Measurements from ENCODE around the gene DNAH12.
A peak's percentile ranks its signal among the peaks of the same experiment; 100 is the strongest.

The DNAH12 gene

DNA sequence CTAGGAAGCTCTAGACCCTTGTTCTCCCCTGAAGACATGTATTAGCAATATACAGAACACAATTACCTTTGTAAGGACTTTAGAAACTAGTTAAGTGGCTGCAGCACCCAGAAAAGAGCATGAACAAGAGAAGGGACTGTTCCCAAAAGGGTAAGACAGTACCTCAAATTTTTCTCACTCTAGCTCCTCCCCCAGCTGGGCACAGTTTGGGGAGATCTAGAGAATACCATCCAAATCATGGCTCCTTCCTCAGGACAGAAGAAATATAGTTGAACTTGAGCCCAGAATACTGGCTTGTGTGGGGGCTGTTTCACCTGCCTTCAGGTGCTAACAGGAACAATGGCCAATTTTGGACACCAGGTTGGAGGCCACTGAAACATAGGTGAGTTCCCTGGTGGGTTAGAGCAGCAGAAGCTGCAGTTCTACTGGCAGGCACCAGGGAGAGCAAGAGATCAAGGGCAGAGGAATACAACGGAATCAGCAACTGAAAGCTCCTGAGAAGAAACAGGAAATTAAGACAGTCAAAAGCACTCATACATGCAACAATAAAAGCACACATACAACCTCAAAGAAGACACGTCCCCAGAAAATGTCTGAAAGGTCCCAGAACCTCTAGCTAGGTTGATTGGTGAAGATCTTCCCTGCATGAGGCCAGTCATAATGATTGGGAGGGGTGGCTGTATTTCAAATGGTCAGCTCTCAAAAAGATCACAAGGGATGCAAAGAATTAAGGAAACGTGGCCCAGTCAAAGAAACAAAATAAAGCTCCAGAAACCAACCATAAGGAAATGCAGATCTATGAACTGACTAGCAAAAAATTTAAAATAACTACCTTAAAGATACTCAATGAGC is 146.7 kb downstream of the DNAH12 start:
- H3K27me3 ChIP-seq (ENCODE audit: insufficient read depth, low read depth), result no peaks in the 10 kb centered on the region
- H3K9ac ChIP-seq, result no peak overlapping the region
- no peaks in the 10 kb centered on the region for H4K20me1 ChIP-seq (ENCODE audit: insufficient read depth)
- TF ChIP-seq, protein P1, sequence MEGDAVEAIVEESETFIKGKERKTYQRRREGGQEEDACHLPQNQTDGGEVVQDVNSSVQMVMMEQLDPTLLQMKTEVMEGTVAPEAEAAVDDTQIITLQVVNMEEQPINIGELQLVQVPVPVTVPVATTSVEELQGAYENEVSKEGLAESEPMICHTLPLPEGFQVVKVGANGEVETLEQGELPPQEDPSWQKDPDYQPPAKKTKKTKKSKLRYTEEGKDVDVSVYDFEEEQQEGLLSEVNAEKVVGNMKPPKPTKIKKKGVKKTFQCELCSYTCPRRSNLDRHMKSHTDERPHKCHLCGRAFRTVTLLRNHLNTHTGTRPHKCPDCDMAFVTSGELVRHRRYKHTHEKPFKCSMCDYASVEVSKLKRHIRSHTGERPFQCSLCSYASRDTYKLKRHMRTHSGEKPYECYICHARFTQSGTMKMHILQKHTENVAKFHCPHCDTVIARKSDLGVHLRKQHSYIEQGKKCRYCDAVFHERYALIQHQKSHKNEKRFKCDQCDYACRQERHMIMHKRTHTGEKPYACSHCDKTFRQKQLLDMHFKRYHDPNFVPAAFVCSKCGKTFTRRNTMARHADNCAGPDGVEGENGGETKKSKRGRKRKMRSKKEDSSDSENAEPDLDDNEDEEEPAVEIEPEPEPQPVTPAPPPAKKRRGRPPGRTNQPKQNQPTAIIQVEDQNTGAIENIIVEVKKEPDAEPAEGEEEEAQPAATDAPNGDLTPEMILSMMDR (conservative IDR thresholded peaks at IDR 0.05; ENCODE audit: low read depth, low read length), result peak; percentile 65
- no peak overlapping the region for H3K4me3 ChIP-seq (IDR thresholded peaks at IDR 0.05; ENCODE audit: insufficient read depth, low read depth, low read length)
- H2AFZ ChIP-seq (ENCODE audit: low read depth), result peak overlapping the region; percentile 48
- H3K36me3 ChIP-seq (ENCODE audit: insufficient read depth), result no peaks in the 10 kb centered on the region
- no peaks in the 10 kb centered on the region for H3K79me2 ChIP-seq (ENCODE audit: insufficient read depth, low read depth)
- H3K27ac ChIP-seq, result no peak overlapping the region
- no peak overlapping the region for H3K4me2 ChIP-seq
- no peaks in the 10 kb centered on the region for H3K4me1 ChIP-seq (ENCODE audit: low read depth, poor library complexity, severe bottlenecking)

DNA sequence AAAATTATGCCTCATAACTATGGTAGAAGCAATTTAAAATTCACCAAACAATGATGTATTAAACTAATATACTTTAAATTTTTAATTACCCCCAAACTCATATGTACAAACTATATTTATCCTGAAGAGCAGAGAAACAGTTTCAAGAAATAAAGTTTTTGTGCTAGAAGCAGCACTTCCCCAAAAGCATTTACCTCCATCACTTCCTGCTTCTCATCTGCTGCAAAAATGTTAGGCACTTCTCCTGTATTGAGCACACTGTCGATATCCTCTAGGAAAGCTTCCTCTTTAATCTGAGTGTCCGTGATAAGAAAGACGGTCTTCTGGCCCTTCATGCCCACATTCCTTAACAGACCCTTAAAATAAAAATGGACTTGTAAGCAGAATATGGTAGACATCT is 150.2 kb downstream of the DNAH12 start:
- H3K27me3 ChIP-seq (ENCODE audit: insufficient read depth, low read depth), result no peaks in the 10 kb centered on the region
- TF ChIP-seq, protein P1 (conservative IDR thresholded peaks at IDR 0.05; ENCODE audit: low read depth, low read length), result no peak
- no peak overlapping the region for H3K9ac ChIP-seq
- H4K20me1 ChIP-seq (ENCODE audit: insufficient read depth), result no peaks in the 10 kb centered on the region
- no peak overlapping the region for H3K27ac ChIP-seq
- no peaks in the 10 kb centered on the region for H3K36me3 ChIP-seq (ENCODE audit: insufficient read depth)
- no peak overlapping the region for H3K4me3 ChIP-seq (IDR thresholded peaks at IDR 0.05; ENCODE audit: insufficient read depth, low read depth, low read length)
- no peaks in the 10 kb centered on the region for H3K79me2 ChIP-seq (ENCODE audit: insufficient read depth, low read depth)
- H3K4me2 ChIP-seq, result no peak overlapping the region
- H2AFZ ChIP-seq (ENCODE audit: low read depth), result no peak overlapping the region
- H3K4me1 ChIP-seq (ENCODE audit: low read depth, poor library complexity, severe bottlenecking), result no peaks in the 10 kb centered on the region

GRCh38 chr3:57391767-57392166 is 152.4 kb downstream of the DNAH12 start:
- no peak overlapping the region for H3K4me2 ChIP-seq
- no peaks in the 10 kb centered on the region for H3K36me3 ChIP-seq (ENCODE audit: insufficient read depth)
- H3K9ac ChIP-seq, result no peak overlapping the region
- no peak overlapping the region for H3K4me3 ChIP-seq (IDR thresholded peaks at IDR 0.05; ENCODE audit: insufficient read depth, low read depth, low read length)
- no peaks in the 10 kb centered on the region for H4K20me1 ChIP-seq (ENCODE audit: insufficient read depth)
- H3K27ac ChIP-seq, result no peak overlapping the region
- no peak overlapping the region for H2AFZ ChIP-seq (ENCODE audit: low read depth)
- TF ChIP-seq, protein P1 (conservative IDR thresholded peaks at IDR 0.05; ENCODE audit: low read depth, low read length), result no peak
- H3K79me2 ChIP-seq (ENCODE audit: insufficient read depth, low read depth), result no peaks in the 10 kb centered on the region
- no peaks in the 10 kb centered on the region for H3K4me1 ChIP-seq (ENCODE audit: low read depth, poor library complexity, severe bottlenecking)
- H3K27me3 ChIP-seq (ENCODE audit: insufficient read depth, low read depth), result no peaks in the 10 kb centered on the region

- Histone ChIP-seq H3K4me2 (no peak overlapping the region), H3K4me3 (IDR thresholded peaks at IDR 0.05; ENCODE audit: insufficient read depth, low read depth, low read length) (no peak overlapping the region), H2AFZ (ENCODE audit: low read depth) (no peak overlapping the region), H4K20me1 (ENCODE audit: insufficient read depth) (no peaks in the 10 kb centered on the region), H3K36me3 (ENCODE audit: insufficient read depth) (no peaks in the 10 kb centered on the region), H3K27me3 (ENCODE audit: insufficient read depth, low read depth) (no peaks in the 10 kb centered on the region), H3K79me2 (ENCODE audit: insufficient read depth, low read depth) (no peaks in the 10 kb centered on the region), H3K9ac (no peak overlapping the region), H3K27ac (no peak overlapping the region), H3K4me1 (ENCODE audit: low read depth, poor library complexity, severe bottlenecking) (no peaks in the 10 kb centered on the region)
- TF ChIP-seq, protein P1 (conservative IDR thresholded peaks at IDR 0.05; ENCODE audit: low read depth, low read length), result no peak
Observed at GRCh38 chr3:57389271-57389670, 154.9 kb downstream of the DNAH12 start.
